GM18907 (cell line): Measurements from ENCODE around the gene NOL9.

Experiments
- ATAC-seq: cut with Tn5 transposase; IDR thresholded peaks from one replicate; pipeline ENCODE4 v1.9.1; 2021; ENCODE audit warnings: mild to moderate bottlenecking, moderate library complexity; ENCODE audit not compliant: unreplicated experiment

The NOL9 gene

DNA sequence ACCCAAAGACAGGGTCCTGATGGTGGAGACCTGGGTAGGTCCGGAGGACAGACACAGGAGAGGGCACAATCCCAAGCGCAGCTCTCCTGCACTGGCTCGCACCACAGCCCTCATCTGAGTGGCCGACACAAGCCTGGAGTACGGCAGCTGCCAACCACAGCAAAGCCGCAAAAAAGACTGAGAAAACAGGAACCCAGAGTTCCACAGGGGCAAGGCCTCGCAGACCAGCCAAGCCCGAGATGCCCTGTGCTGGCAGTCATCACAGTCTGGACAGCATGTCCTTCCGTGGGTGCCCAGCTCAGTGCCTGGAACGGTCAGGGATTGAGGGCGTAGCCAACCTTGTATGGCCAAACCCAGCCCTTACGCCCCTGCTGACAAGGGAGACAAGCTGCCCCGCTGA, 36.9 kb upstream of the NOL9 start:
- ATAC-seq, result no peak

DNA sequence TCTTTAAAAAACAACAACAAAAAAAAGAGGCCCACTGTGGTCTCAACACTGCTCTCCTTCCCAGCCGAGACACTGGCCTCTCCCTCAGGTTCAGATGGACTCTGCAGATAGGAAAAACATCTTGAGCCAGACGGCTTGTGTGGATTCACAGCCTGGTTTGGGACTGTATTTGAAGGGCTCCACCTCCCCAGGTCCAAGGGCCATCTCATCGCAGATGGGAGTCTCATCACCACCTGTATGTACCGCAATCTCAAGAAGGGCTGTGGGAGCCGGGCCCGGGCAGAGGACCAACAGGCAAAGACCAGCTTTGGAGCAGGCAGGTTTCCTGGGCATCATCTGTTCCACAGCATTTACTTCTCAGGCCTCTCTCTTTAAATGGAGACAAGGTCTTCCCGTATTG, 35.7 kb upstream of the NOL9 start:
- ATAC-seq, result no peak

DNA sequence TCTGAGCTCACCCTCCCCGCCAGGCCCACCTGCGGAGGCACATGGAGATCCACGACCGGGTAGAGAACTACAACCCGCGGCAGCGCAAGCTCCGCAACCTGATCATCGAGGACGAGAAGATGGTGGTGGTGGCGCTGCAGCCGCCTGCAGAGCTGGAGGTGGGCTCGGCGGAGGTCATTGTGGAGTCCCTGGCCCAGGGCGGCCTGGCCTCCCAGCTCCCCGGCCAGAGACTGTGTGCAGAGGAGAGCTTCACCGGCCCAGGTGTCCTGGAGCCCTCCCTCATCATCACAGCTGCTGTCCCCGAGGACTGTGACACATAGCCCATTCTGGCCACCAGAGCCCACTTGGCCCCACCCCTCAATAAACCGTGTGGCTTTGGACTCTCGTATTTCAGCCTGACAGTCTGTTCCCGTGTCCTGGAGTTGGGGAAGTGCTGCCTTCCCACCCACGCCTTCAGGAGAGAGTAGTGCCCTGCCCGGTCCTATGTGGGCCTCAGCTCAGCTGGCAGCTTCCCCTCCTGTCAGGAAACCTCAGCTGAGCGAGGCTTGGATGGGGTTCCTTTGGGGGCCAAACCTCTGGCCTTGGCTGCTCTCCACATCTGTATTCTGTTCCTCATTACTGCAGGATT, 34.7 kb upstream of the NOL9 start:
- no peak for ATAC-seq

DNA sequence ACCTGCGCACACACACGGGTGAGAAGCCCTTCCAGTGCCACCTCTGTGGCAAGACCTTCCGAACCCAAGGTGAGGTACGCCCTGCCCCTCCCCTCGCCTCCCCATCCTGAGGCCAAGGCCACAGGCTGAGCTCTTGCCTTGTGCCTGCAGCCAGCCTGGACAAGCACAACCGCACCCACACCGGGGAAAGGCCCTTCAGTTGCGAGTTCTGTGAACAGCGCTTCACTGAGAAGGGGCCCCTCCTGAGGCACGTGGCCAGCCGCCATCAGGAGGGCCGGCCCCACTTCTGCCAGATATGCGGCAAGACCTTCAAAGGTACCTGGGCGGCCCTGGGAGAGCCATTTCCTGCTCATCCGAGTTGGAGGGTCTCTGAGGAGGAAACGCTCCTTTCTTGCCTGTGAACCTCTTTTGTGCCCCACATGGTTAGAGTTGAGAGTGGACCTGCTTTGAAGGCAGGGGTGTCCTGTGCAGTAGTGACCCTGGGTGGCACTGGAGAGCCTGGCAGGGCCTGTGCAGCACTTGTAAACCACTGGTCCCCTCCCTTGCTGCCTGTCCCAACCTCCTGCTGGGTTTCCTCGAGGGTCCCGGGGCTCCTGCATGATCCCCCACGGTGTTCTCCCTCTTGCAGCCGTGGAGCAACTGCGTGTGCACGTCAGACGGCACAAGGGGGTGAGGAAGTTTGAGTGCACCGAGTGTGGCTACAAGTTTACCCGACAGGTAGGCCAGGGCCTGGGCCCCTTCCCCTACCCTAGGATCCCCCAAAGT, 34.0 kb upstream of the NOL9 start:
- no peak for ATAC-seq

DNA sequence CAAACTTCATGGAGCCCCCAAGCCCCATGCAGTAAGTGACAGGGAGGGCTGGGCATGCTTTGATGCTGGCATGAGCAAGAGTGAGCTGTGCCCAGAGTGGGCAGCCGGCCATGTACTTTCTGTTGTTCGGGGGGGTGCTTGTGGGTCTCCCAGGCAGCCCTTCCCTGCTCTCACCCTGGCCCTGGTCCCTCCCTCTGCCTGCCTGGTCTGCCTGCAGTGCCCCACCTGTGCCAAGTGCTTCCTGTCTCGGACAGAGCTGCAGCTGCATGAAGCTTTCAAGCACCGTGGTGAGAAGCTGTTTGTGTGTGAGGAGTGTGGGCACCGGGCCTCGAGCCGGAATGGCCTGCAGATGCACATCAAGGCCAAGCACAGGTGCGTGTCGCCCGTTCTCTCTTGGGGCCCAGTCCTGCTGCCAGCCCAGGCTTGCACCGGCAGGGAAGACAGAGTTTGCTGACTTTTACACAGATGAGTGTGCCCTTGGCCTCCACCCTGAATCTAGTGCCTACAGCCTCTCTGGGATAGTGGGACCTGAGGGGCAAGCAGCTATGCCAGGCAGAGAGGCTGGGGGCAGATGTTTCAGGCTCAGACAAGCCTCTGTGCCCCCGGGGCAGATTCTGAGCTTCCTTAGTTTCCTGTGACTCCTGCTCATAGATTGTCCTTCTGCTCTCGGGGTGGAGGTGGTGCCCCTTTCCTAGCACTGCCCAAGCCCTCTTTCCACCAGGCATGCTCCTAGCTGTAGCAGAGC, 33.1 kb upstream of the NOL9 start:
- no peak for ATAC-seq

DNA sequence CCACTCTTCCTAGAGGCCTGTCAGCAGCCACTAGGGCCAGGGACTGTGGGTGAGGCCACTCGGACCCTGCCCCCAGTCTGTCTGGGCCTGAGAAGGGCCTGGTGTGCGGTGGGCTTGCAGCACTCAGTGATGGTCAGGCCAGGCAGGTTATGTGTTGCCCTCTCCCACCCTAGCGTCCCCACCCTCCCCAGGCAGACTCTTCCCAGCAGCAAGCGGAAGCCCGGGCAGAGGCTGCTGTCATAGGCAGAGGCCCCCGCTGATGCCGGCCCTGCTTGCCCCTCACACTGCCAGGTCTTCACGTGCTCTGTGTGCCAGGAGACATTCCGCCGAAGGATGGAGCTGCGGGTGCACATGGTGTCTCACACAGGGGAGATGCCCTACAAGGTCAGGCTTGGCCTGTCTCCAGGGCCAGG, 32.1 kb upstream of the NOL9 start:
- ATAC-seq, result no peak

DNA sequence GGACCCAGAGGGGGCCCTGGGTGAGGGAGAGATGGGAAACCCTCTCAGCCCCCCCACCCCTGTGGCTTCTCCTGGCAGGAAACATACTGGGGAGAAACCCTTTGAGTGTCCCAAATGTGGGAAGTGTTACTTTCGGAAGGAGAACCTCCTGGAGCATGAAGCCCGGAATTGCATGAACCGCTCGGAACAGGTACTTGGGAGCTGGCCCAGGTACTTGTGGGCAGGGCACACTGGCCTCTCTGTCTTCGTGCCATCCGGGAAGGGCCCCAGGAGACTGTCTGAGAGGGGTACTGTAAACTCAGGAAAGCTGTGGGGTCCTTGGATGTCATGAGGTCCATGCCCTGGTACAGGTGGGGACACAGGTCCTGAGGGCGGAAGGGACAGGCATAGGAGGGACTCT, 31.5 kb upstream of the NOL9 start:
- no peak for ATAC-seq

DNA sequence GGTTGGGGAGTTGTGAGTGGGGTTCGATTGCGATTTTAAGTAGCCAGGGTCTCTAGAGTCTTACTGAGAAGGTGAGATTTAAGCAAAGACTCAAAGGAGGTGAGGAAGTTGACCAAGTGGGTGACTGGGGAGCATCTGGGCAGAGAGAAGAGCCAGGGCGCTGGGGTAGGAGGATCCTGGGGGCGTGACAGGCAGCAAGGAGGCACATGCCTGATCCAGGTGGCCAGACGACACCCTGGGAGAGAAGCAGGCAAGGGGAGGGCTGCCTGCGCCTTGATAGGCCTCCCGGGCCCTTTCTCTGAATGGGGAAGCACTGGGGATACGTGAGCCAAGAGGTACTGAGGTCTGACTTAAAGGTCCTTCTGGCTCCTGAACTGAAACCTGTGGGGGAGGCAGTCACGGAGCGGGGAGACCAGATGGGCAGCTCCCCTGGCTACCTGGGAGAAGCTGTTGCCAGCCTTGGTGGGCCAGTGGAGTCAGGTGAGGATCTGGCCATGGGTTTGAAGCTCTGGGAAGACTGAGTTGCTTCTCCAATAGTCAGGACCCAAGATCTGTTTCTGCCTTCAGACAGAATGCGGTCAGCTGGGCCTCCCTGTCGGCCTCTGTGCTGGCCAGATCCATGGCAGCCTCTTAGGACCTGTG, 30.9 kb upstream of the NOL9 start:
- no peak for ATAC-seq

DNA sequence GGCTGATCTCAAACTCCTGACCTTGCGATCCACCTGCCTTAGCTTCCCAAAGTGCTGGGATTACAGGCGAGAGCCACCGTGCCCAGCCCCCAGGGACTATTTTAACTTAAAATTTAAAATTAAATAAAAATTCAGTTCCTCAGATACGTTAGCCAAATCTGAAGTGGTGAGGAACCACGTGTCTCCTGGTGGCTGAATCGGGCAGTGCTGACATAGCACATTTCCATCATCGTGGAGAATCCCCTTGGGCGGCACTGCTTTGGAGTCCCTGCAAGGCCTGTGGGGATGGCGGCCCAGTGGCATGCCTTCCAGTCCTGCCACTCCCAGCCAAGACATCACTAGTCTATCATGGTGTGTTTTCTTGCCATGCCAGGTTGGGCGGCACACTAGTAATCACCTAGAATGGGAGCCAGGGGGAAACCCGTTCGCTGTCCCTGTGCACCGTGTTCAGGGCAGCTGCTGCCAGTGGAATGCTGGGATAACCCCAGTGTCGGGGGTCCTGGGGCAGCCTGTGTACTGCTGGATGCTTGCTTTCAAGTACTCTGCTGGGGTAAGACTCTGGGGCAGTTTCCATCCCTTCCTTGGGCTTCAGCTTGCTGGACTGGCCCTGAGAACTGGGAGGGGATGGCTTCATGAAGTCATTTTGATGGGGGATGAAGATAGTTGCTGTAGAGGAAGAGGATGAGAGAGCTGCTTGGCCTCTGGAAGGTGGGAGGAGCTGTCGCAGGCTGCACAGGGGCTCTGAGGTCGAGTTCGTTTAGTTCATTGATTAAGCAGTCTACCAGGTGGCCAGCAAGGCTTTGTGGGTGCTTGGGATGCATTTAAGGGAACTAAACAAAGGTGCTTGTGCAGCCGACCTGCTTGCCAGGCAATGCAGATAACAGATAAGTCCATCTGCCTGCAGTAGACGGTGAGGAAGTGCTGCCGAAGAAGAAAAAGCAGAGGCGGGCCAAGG, 30.1 kb upstream of the NOL9 start:
- no peak for ATAC-seq

DNA sequence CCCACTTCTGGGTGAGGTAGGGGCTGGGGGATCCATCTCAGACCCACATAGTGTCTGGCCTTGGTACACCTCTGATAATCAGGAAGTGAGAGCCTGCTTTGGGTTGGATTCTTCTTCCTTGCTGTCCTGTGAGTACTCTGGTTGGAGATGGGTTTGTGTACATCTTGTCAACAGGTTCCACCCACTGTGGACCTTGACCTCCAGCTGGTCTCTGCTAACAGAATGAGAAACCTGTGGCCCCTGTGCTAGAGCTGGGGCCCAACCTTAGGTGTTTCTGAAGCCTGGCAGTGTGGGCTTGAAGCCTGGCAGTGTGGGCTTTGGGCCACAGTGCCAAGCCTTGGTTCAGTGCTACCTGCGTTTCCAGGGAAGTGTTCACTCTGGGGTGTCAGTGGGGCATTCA, 28.1 kb upstream of the NOL9 start:
- ATAC-seq, result no peak

DNA sequence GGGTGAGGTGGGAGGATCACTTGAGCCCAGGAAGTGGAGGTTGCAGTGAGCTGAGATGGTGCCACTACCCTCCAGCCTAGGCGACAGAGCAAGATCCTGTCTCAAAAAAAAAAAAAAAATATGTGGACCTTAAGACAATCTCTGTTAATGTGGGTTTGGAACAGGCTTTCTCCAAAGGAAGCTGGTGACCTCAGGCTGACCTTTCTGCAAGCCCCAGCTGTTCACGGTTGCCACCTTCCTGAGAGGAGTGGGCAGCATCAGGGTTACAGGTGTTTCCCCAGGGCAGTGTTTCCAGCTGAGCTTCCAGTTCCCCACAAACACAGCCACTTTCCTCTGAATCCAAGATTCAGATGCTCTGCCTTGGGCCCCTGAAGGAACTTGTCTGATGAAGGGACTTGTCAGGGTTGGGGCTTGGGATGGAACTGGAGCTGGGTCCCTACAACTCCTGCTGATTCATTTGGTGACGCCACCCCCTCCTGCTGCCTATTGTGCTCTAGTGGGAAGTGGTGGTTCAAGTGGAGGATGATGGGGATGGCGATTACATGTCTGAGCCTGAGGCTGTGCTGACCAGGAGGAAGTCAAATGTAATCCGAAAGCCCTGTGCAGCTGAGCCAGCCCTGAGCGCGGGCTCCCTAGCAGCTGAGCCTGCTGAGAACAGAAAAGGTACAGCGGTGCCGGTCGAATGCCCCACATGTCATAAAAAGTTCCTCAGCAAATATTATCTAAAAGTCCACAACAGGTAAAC, 27.4 kb upstream of the NOL9 start:
- ATAC-seq, result no peak

DNA sequence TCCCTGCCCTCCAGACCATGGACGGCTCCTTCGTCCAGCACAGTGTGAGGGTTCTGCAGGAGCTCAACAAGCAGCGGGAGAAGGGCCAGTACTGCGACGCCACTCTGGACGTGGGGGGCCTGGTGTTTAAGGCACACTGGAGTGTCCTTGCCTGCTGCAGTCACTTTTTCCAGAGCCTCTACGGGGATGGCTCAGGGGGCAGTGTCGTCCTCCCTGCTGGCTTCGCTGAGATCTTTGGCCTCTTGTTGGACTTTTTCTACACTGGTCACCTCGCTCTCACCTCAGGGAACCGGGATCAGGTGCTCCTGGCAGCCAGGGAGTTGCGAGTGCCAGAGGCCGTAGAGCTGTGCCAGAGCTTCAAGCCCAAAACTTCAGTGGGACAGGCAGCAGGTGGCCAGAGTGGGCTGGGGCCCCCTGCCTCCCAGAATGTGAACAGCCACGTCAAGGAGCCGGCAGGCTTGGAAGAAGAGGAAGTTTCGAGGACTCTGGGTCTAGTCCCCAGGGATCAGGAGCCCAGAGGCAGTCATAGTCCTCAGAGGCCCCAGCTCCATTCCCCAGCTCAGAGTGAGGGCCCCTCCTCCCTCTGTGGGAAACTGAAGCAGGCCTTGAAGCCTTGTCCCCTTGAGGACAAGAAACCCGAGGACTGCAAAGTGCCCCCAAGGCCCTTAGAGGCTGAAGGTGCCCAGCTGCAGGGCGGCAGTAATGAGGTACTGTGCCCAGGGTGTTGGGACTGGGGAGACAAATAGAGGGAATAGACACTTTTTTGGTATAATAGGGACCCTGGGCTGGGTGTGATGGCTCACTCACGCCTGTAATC, 26.5 kb upstream of the NOL9 start:
- no peak for ATAC-seq

DNA sequence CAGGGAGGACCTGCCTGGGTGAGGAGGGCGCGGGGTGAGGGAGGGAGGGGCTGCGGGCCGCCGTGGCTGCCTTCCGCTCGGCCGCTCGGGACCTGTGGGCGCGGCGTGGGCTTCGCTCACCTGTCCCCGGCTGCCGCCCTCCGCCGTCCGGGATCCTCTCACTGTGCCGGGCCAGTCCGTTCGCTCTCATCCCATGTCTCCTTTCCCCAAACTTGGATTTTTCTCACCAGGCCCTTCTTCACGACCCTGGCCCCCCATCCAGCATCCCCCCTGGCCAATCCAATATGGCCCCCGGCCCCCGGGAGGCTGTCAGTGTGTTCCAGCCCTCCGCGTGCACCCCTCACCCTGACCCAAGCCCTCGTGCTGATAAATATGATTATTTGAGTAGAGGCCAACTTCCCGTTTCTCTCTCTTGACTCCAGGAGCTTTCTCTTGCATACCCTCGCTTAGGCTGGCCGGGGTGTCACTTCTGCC, 25.8 kb upstream of the NOL9 start:
- ATAC-seq, result peak; percentile 6

DNA sequence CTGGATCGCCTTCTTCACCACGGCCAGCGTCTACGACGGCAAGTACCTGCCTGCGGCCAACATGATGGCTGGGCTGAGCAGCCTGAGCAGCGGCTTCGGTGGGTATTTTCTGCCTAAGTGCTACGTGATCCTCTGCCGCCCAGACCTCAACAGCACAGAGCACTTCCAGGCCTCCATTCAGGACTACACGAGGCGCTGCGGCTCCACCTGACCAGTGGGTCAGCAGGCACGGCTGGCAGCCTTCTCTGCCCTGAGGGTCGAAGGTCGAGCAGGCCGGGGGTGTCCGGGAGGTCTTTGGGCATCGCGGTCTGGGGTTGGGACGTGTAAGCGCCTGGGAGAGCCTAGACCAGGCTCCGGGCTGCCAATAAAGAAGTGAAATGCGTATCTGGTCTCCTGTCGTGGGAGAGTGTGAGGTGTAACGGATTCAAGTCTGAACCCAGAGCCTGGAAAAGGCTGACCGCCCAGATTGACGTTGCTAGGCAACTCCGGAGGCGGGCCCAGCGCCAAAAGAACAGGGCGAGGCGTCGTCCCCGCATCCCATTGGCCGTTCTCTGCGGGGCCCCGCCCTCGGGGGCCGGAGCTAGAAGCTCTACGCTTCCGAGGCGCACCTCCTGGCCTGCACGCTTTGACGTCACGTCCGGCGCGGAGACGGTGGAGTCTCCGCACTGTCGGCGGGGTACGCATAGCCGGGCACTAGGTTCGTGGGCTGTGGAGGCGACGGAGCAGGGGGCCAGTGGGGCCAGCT, 25.2 kb upstream of the NOL9 start, which contains the start of gene ZBTB48:
ZBTB48 (plus strand) TSS at position 621 of the 745 bp plus-strand sequence. CDS start 616 bp downstream, outside the sequence.
- peak; percentile 94 for ATAC-seq

DNA sequence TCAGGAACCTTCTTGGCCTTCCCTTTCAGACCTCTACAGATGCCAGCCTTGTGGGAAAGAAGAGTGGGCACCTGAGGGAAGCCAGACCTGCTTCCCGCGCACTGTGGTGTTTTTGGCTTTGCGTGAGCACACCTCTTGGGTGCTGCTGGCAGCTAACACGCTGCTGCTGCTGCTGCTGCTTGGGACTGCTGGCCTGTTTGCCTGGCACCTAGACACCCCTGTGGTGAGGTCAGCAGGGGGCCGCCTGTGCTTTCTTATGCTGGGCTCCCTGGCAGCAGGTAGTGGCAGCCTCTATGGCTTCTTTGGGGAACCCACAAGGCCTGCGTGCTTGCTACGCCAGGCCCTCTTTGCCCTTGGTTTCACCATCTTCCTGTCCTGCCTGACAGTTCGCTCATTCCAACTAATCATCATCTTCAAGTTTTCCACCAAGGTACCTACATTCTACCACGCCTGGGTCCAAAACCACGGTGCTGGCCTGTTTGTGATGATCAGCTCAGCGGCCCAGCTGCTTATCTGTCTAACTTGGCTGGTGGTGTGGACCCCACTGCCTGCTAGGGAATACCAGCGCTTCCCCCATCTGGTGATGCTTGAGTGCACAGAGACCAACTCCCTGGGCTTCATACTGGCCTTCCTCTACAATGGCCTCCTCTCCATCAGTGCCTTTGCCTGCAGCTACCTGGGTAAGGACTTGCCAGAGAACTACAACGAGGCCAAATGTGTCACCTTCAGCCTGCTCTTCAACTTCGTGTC, 24.5 kb upstream of the NOL9 start:
- ATAC-seq, result no peak

DNA sequence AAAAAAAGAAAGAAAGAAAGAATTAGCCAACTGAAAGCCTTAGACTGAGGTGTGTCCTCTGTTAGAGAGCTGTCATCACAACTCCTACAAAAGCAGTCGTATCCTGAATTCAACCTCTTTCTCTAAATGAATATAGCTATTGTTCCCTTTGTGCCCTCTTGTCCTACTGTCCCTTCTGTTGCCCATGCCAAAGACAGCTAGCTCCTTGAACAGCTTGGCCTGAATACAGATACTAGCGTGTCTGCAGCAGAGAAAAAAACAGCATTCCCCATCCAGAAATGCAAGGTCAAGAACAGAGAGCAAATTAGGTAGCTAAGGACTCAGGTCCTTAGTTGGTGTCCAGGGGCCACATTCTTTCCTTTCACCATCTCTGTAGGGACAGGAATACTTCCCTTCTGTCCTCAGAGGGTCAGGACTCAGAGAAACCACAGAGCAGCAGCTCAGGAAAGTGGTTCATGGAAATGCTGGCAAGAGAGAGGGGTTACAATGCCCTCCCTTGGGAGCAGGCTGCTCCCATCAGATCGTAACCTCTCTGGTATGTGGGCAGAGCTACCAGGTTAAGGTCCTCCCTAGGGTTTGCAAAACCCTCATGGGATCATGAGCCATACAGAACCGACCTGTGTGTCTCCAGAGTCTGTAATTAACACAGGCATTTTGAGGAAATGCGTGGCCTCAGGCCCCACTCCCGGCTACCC, 23.7 kb upstream of the NOL9 start:
- ATAC-seq, result no peak

DNA sequence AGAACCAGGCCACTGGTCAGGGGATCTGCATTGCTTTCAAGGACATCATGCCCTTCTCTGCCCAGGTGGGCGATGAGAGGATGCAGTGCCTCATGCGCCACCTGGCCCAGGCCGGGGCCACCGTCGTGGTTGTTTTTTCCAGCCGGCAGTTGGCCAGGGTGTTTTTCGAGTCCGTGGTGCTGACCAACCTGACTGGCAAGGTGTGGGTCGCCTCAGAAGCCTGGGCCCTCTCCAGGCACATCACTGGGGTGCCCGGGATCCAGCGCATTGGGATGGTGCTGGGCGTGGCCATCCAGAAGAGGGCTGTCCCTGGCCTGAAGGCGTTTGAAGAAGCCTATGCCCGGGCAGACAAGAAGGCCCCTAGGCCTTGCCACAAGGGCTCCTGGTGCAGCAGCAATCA, 20.5 kb upstream of the NOL9 start:
- no peak for ATAC-seq
